ENCODE data around the gene GPR42. TPM values are rescaled to one million over a fixed set of nuclear protein-coding genes. Genes with fewer than 3 reads are reported as not detected.

The GPR42 gene
- total RNA-seq, 4 donors from 2014 or later, result not detected

DNA sequence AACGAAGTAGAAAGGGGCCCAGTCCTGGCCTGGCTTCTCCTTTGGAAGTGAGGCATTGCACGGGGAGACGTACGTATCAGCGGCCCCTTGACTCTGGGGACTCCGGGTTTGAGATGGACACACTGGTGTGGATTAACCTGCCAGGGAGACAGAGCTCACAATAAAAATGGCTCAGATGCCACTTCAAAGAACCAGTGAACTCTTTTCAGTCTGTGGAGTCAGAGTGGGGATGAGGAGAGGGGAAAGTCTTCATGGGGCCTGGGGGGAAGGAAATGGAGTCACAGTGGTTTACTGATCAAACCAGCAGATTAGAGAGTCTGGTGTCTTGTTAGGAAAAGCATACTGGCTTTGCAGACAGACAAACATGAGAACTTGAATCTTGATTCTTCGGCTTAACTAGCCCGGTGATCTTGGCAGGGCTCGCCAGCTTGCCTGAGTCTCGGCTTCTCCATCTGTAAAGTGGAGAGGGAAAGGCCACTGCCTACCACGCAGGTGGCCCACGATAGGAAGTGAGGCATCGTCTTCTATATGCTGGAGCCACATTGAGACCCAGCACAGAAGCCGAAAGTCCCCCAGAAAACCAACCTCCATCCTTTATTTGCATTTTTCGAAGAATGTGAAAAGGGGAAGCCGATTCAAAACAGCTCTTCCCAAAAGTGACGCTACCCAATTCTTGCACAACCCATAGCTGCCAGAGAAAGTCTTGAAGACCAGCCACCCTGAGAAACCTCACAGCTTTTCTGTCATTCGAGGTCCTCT is 23.5 kb upstream of the GPR42 start, which contains the start of gene FFAR1:
Gene FFAR1, plus strand, starts transcription at position 732 of the 759 bp plus-strand sequence. CDS start 3,650 bp downstream, outside the sequence.
- no peak within 1 kb of the TSS for H3K4me3 ChIP-seq
- H3K9me3 ChIP-seq, result no peaks in the 10 kb centered on the region
- 54% methylated on average over 18 of the region's 18 CpGs for WGBS
- no peaks in the 10 kb centered on the region for H3K36me3 ChIP-seq
- TF ChIP-seq POLR2A (IDR thresholded peaks at IDR 0.05) (no peak), POLR2AphosphoS5 (IDR thresholded peaks at IDR 0.05) (no peak), EP300 (IDR thresholded peaks at IDR 0.05) (no peak)
- TF ChIP-seq, protein P1, sequence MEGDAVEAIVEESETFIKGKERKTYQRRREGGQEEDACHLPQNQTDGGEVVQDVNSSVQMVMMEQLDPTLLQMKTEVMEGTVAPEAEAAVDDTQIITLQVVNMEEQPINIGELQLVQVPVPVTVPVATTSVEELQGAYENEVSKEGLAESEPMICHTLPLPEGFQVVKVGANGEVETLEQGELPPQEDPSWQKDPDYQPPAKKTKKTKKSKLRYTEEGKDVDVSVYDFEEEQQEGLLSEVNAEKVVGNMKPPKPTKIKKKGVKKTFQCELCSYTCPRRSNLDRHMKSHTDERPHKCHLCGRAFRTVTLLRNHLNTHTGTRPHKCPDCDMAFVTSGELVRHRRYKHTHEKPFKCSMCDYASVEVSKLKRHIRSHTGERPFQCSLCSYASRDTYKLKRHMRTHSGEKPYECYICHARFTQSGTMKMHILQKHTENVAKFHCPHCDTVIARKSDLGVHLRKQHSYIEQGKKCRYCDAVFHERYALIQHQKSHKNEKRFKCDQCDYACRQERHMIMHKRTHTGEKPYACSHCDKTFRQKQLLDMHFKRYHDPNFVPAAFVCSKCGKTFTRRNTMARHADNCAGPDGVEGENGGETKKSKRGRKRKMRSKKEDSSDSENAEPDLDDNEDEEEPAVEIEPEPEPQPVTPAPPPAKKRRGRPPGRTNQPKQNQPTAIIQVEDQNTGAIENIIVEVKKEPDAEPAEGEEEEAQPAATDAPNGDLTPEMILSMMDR (IDR thresholded peaks at IDR 0.05), result no peak
- DNase-seq (ENCODE audit: low spot score in 2 of 2), result peak; percentile 27 to 47
- no peak within 1 kb of the TSS for H3K27ac ChIP-seq
- peaks cover 22% of the 10 kb centered on the region for H3K27me3 ChIP-seq
- no peaks in the 10 kb centered on the region for H3K4me1 ChIP-seq

DNA sequence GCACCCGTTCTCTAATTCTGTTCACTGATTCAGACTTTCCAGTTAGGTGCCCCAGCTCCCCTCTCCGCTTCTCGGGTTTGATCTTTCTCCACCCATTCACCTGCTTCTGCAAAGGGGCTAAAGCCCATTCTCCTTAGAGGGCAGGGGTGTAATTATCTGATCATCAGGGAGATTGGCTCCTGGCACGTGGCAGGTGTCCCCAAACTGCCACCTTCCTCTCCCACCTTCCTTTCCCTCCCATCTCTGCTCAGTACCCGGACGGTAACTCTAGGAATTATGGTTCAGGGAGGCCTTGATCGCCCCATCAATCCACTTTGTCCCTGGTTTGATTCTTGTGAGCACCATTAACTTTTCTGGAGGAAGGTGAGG is 23.0 kb upstream of the GPR42 start:
- H3K4me1 ChIP-seq, result peaks cover 4% of the 10 kb centered on the region
- no peak overlapping the region for H3K27ac ChIP-seq
- 84% methylated on average over 7 of the region's 7 CpGs for WGBS
- H3K27me3 ChIP-seq, result peaks cover 23% of the 10 kb centered on the region
- H3K9me3 ChIP-seq, result no peaks in the 10 kb centered on the region
- TF ChIP-seq, protein P1 (IDR thresholded peaks at IDR 0.05), result no peak
- TF ChIP-seq POLR2A (IDR thresholded peaks at IDR 0.05) (no peak), EP300 (IDR thresholded peaks at IDR 0.05) (no peak)
- no peaks in the 10 kb centered on the region for H3K36me3 ChIP-seq
- DNase-seq (ENCODE audit: low spot score in 2 of 2), result peak; percentile 37 to 42
- no peak overlapping the region for H3K4me3 ChIP-seq

DNA sequence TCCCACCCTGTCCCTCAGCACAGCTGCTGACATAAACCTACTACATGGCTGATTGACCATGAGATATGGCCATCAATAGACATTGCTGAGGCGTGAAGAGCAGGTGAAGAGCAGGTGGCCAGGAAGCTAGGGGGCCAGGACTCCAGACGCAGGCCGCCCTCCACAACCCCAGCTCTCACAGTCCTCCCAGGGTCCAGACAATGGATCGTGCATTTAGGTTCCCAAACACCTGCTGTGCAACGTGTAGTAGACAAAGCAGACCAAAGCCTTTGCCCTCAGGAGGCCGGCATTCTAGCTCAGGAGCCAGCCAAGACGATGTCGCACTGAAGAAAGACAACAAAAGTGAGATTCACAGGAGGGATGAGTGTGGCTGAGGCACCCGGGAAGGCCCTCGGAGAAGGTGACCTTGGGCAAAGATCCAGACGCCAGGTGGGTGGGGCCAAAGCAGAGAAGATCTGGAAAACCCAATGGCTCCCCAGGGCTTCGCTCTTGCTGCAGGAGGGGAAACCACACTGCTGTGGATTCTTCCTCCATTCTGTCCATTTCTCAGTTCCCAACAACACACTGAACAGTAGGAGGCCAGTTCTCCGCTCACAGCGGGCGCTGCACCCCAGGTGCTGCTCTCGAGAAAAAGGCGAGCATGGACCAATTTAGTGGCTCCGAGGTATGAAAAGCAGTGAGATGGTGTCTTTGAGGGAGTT is 21.8 kb upstream of the GPR42 start:
- Histone ChIP-seq H3K36me3 (no peaks in the 10 kb centered on the region), H3K27me3 (peaks cover 25% of the 10 kb centered on the region), H3K27ac (no peak overlapping the region), H3K9me3 (no peaks in the 10 kb centered on the region), H3K4me3 (no peak overlapping the region), H3K4me1 (peaks cover 8% of the 10 kb centered on the region)
- WGBS, result 83% methylated on average over 18 of the region's 18 CpGs
- TF ChIP-seq, protein P1 (IDR thresholded peaks at IDR 0.05), result no peak
- TF ChIP-seq POLR2A (IDR thresholded peaks at IDR 0.05) (no peak), POLR2AphosphoS5 (IDR thresholded peaks at IDR 0.05) (no peak)
- peak; percentile 46 to 57 for DNase-seq (ENCODE audit: low spot score in 2 of 2)

DNA sequence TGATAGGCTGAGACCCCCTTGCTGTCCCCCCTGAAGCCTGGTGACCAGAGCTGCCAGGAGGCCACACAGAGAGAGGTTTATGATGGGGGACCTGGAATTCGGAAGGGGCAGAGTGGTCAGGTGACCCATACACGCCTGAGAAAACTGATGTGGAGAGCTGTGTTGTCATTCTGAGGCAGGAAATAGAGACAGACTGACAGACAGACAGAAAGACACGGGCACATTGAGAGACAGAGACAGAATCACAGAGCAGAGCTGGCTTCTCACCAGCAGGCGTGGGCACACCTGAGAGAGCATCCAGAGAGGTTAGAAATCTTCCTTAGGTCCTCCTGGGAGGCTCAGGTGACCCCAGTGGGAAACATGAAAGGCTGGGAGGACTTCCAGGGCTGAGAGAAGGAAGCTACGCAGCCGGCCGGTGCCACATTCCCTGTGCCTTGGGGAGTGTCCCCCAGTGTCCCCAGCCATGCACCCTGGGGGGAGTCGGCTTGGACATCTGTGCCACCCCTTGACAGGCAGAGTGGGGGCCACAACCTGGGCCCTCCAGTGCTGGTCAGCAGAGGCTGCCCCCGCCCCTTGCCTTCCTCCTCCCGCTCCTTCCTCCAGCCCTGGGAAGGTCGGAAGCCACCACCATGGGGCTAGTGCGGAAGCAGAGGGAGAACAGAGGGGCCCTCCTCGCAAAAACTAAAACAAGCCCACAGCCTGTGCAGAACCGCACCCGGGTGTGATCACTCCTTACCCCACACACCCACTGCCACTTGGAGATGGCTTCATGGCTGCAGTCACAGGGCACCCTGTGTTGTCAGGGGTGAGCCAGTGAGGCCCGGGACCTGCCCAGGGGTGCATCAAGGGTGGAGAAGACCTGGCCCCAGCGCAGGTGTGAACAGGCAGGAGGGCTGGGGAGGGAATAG is 21.0 kb upstream of the GPR42 start:
- Histone ChIP-seq H3K4me3 (no peak overlapping the region), H3K9me3 (no peaks in the 10 kb centered on the region), H3K27ac (no peak overlapping the region), H3K36me3 (no peaks in the 10 kb centered on the region), H3K4me1 (peaks cover 8% of the 10 kb centered on the region), H3K27me3 (peaks cover 22% of the 10 kb centered on the region)
- TF ChIP-seq EP300 (IDR thresholded peaks at IDR 0.05) (no peak), POLR2A (IDR thresholded peaks at IDR 0.05) (no peak), POLR2AphosphoS5 (IDR thresholded peaks at IDR 0.05) (no peak)
- TF ChIP-seq, protein P1 (IDR thresholded peaks at IDR 0.05), result no peak
- WGBS, result 78% methylated on average over 17 of the region's 17 CpGs
- DNase-seq (ENCODE audit: low spot score in 2 of 2), result peak; percentile 40 to 65

All from suprapubic skin (tissue), 4 donors.